H9 (cell line): ENCODE results near the gene HLA-DMA. TPM values are rescaled to one million over a fixed set of nuclear protein-coding genes. Genes with fewer than 3 reads are reported as not detected.

Experiments used
- DNase-seq: peaks from one replicate; pipeline ENCODE4 v3.0.0-alpha.2; 2017
- H2AFZ ChIP-seq: one replicate; pipeline ENCODE4 v1.6.1; 2013; ENCODE audit warnings: mild to moderate bottlenecking, low read length, control low read depth, moderate library complexity
- H2AK5ac ChIP-seq: 2 replicates; pipeline ENCODE4 v1.6.1; 2013; ENCODE audit warnings: low read length, control low read depth, mixed read lengths; ENCODE audit not compliant: insufficient read length
- H2BK120ac ChIP-seq: one replicate; pipeline ENCODE4 v1.6.1; 2013; ENCODE audit warnings: low read depth, mild to moderate bottlenecking, low read length, control low read depth, inconsistent platforms; ENCODE audit not compliant: poor library complexity, severe bottlenecking
- H2BK12ac ChIP-seq: 2 replicates; pipeline ENCODE4 v1.6.1; 2013; ENCODE audit warnings: low read length, control low read depth, mixed read lengths, low read depth; ENCODE audit not compliant: insufficient read length
- H2BK15ac ChIP-seq: 2 replicates; pipeline ENCODE4 v1.6.1; 2013; ENCODE audit warnings: low read depth, low read length, control low read depth
- H2BK20ac ChIP-seq: one replicate; pipeline ENCODE4 v1.6.1; 2013; ENCODE audit warnings: low read depth, mild to moderate bottlenecking, low read length, control low read depth, inconsistent platforms; ENCODE audit not compliant: poor library complexity, severe bottlenecking
- H2BK5ac ChIP-seq: 2 replicates; pipeline ENCODE4 v1.6.1; 2013; ENCODE audit warnings: low read length, control low read depth, mixed read lengths; ENCODE audit not compliant: insufficient read length
- H3K14ac ChIP-seq: 2 replicates; pipeline ENCODE4 v1.6.1; 2013; ENCODE audit warnings: low read length, control low read depth; ENCODE audit not compliant: insufficient read depth
- H3K18ac ChIP-seq: 2 replicates; pipeline ENCODE4 v1.6.1; 2013; ENCODE audit warnings: low read depth, mild to moderate bottlenecking, mixed read lengths, low read length, control low read depth; ENCODE audit not compliant: insufficient read length
- H3K23ac ChIP-seq: 2 replicates; pipeline ENCODE4 v1.6.1; 2013; ENCODE audit warnings: low read length, control low read depth, mixed read lengths, low read depth; ENCODE audit not compliant: insufficient read length
- H3K23me2 ChIP-seq: 2 replicates; pipeline ENCODE4 v1.6.1; 2013; ENCODE audit warnings: low read depth, mild to moderate bottlenecking, mixed read lengths, low read length, control low read depth; ENCODE audit not compliant: insufficient read length, poor library complexity, severe bottlenecking
- H3K27ac ChIP-seq: 2 replicates; pipeline ENCODE4 v1.5.1; 2013; ENCODE audit warnings: low read length, control low read depth, mixed read lengths, low read depth; ENCODE audit not compliant: insufficient read length
- H3K27me3 ChIP-seq: 2 replicates; pipeline ENCODE4 v1.6.1; 2013; ENCODE audit warnings: low read length, control low read depth, inconsistent platforms; ENCODE audit not compliant: insufficient read depth
- H3K4ac ChIP-seq: 2 replicates; pipeline ENCODE4 v1.6.1; 2013; ENCODE audit warnings: low read depth, mild to moderate bottlenecking, control low read depth, inconsistent platforms, low read length, moderate library complexity
- H3K4me1 ChIP-seq: 2 replicates; pipeline ENCODE4 v1.6.1; 2013; ENCODE audit warnings: low read length, control low read depth, inconsistent platforms; ENCODE audit not compliant: insufficient read depth
- H3K4me2 ChIP-seq: 2 replicates; pipeline ENCODE4 v1.6.1; 2013; ENCODE audit warnings: low read length, control low read depth, mixed read lengths; ENCODE audit not compliant: insufficient read length, insufficient read depth
- H3K56ac ChIP-seq: 2 replicates; pipeline ENCODE4 v1.6.1; 2013; ENCODE audit warnings: low read depth, mild to moderate bottlenecking, mixed read lengths, low read length, control low read depth; ENCODE audit not compliant: insufficient read length
- H3K79me1 ChIP-seq: 2 replicates; pipeline ENCODE4 v1.6.1; 2013; ENCODE audit warnings: low read depth, mild to moderate bottlenecking, moderate library complexity, low read length, control low read depth, inconsistent platforms; ENCODE audit not compliant: insufficient read depth, poor library complexity, severe bottlenecking
- H3K79me2 ChIP-seq: 2 replicates; pipeline ENCODE4 v1.6.1; 2013; ENCODE audit warnings: low read length, control low read depth, inconsistent platforms; ENCODE audit not compliant: insufficient read depth
- H3K9ac ChIP-seq: 2 replicates; pipeline ENCODE4 v1.6.1; 2013; ENCODE audit warnings: low read length, control low read depth, mixed read lengths; ENCODE audit not compliant: insufficient read length; ENCODE audit errors: extremely low read depth
- H3K9me3 ChIP-seq: one replicate; pipeline ENCODE4 v1.6.1; 2013; ENCODE audit warnings: low read depth, low read length, inconsistent platforms; ENCODE audit not compliant: control insufficient read depth
- H3T11ph ChIP-seq: one replicate; pipeline ENCODE4 v1.6.1; 2013; ENCODE audit warnings: mild to moderate bottlenecking, low read length, control low read depth, inconsistent platforms
- H4K20me1 ChIP-seq: one replicate; pipeline ENCODE4 v1.6.1; 2013; ENCODE audit not compliant: control insufficient read depth, insufficient read length, insufficient read depth
- H4K5ac ChIP-seq: 2 replicates; pipeline ENCODE4 v1.6.1; 2013; ENCODE audit warnings: low read depth, mild to moderate bottlenecking, mixed read lengths, low read length, control low read depth; ENCODE audit not compliant: insufficient read length
- H4K8ac ChIP-seq: replicated peaks from 2 replicates; pipeline ENCODE4 v1.6.1; 2013; ENCODE audit warnings: low read length, control low read depth, mixed read lengths, low read depth; ENCODE audit not compliant: insufficient read length
- H4K91ac ChIP-seq: 2 replicates; pipeline ENCODE4 v1.6.1; 2013; ENCODE audit warnings: low read depth, mild to moderate bottlenecking, moderate library complexity, mixed read lengths, low read length, control low read depth; ENCODE audit not compliant: insufficient read length
- H3K27ac Mint-ChIP-seq, 3 experiments: 2 replicates in 2 of 3; 3 replicates in 1 of 3; pipeline ENCODE4 v1.8.0; 2020 to 2021; ENCODE audit warnings: mixed read lengths in 3 of 3, mild to moderate bottlenecking in 1 of 3, moderate library complexity in 1 of 3
- H3K27me3 Mint-ChIP-seq: 2 replicates; pipeline ENCODE4 v1.8.0; 2021; ENCODE audit warnings: low read depth, mild to moderate bottlenecking, moderate library complexity, mixed read lengths
- H3K36me3 Mint-ChIP-seq, 3 experiments: 2 replicates in 2 of 3; 3 replicates in 1 of 3; pipeline ENCODE4 v1.8.0; 2020 to 2021; ENCODE audit warnings: low read depth in 3 of 3, mixed read lengths in 3 of 3; ENCODE audit not compliant: insufficient read depth in 1 of 3
- H3K4me1 Mint-ChIP-seq, 2 experiments: 2 replicates each; pipeline ENCODE4 v1.8.0; 2020; ENCODE audit warnings: mixed read lengths in 2 of 2
- H3K4me3 Mint-ChIP-seq, 2 experiments: 2 replicates in 1 of 2; 3 replicates in 1 of 2; pipeline ENCODE4 v1.8.0; 2020 to 2021; ENCODE audit warnings: mild to moderate bottlenecking in 2 of 2, mixed read lengths in 2 of 2, moderate library complexity in 1 of 2
- H3K9me3 Mint-ChIP-seq, 2 experiments: 2 replicates in 1 of 2; 3 replicates in 1 of 2; pipeline ENCODE4 v1.8.0; 2020; ENCODE audit warnings: mild to moderate bottlenecking in 2 of 2, mixed read lengths in 2 of 2, moderate library complexity in 1 of 2
- CTCF ChIP-seq: fragments of 200-600 bp; sonication (generic); conservative IDR thresholded peaks from 3 replicates; pipeline ENCODE4 v1.8.0; 2021; ENCODE audit warnings: antibody characterized with exemption, mild to moderate bottlenecking
- total RNA-seq: library from RNA; stranded (reverse); gene quantifications from 2 replicates; pipeline ENCODE4 v1.2.1, GENCODE V29; 2021

Gene HLA-DMA
- total RNA-seq, 1 experiment from 2014 or later, result 7.5 TPM

GRCh38 chr6:32945953-32946352, 6.9 kb downstream of the HLA-DMA start:
- H3K79me1 ChIP-seq, result no peaks in the 10 kb centered on the region
- H2BK120ac ChIP-seq, result no peak overlapping the region
- no peak overlapping the region for H3K23ac ChIP-seq
- TF ChIP-seq CTCF, result no peak
- H3K56ac ChIP-seq, result no peak overlapping the region
- no peak overlapping the region for H3K18ac ChIP-seq
- no peak overlapping the region for H3K27ac Mint-ChIP-seq
- H3K4ac ChIP-seq, result no peak overlapping the region
- H4K8ac ChIP-seq, result no peak overlapping the region
- H3T11ph ChIP-seq, result no peak overlapping the region
- H3K4me1 ChIP-seq, result no peaks in the 10 kb centered on the region
- no peak overlapping the region for H3K14ac ChIP-seq
- no peaks in the 10 kb centered on the region for H3K23me2 ChIP-seq
- H4K20me1 ChIP-seq, result no peaks in the 10 kb centered on the region
- no peak overlapping the region for H2AK5ac ChIP-seq
- H2BK12ac ChIP-seq, result no peak overlapping the region
- no peak overlapping the region for H4K91ac ChIP-seq
- H2BK20ac ChIP-seq, result no peak overlapping the region
- no peak for DNase-seq
- H2BK5ac ChIP-seq, result no peak overlapping the region
- no peak overlapping the region for H4K5ac ChIP-seq
- no peak overlapping the region for H3K9ac ChIP-seq
- no peaks in the 10 kb centered on the region for H3K27me3 ChIP-seq
- H2AFZ ChIP-seq, result no peak overlapping the region
- H3K27ac ChIP-seq, result no peak overlapping the region
- H2BK15ac ChIP-seq, result no peak overlapping the region
- no peaks in the 10 kb centered on the region for H3K79me2 ChIP-seq
- H3K4me1 Mint-ChIP-seq, result peaks cover 12 to 13% of the 10 kb centered on the region in 2 experiments
- H3K27me3 Mint-ChIP-seq, result peaks cover 3% of the 10 kb centered on the region; the same call in 1 of the 2 replicates
- H3K9me3 Mint-ChIP-seq, result no peaks in the 10 kb centered on the region
- no peaks in the 10 kb centered on the region for H3K9me3 ChIP-seq
- no peak overlapping the region for H3K4me3 Mint-ChIP-seq
- no peaks in the 10 kb centered on the region for H3K36me3 Mint-ChIP-seq
- H3K4me2 ChIP-seq, result no peak overlapping the region
